Stimulated activated CD4-positive, alpha-beta T cell treated with anti-CD3 and anti-CD28 coated beads, Interleukin-4, amount 100 ng/mL, for 24 hours (primary cell): ENCODE data around the gene ZNRF4.
"Not testable (repeated sequence)": the region's sequence is repeated elsewhere in the genome, so short reads cannot be mapped to it uniquely, and the experiment has no call there.

Experiments used
- DNase-seq: peaks from one replicate; pipeline ENCODE4 v3.0.0-alpha.2; 2020

Gene ZNRF4

GRCh38 chr19:5455367-5456129, at the start of gene ZNRF4:
ZNRF4 (plus strand) TSS chr19:5455417; CDS start chr19:5455492, 75 bp downstream.
- no peak for DNase-seq

GRCh38 chr19:5406198-5406597, 49.0 kb upstream of the ZNRF4 start:
- DNase-seq = not testable (repeated sequence)

GRCh38 chr19:5406816-5407215, 48.4 kb upstream of the ZNRF4 start:
- DNase-seq = no peak

DNA sequence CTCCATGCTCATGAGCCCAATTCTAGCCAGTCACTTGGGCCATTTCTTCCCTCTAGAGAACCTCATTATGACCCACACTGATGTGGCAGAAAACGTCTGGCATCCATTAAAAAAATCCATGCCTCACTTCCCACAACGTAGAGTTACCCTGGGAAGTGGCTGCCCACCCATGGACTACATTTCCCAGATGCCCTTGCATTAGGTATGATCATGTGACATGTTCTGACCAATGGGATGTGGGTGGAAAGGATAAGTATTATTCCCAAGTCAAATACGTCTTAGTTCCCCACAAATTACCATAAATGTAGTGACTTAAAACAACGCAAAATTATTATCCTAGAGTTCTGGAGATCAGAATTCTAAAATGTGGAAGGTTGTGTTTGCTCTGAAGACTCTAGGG, 47.9 kb upstream of the ZNRF4 start:
- no peak for DNase-seq

- no peak for DNase-seq
Measured at GRCh38 chr19:5417495-5418436, 37.5 kb upstream of the ZNRF4 start.

GRCh38 chr19:5418677-5419076, 36.5 kb upstream of the ZNRF4 start:
- no peak for DNase-seq

- no peak for DNase-seq
Measured at GRCh38 chr19:5420953-5421352, 34.3 kb upstream of the ZNRF4 start.

- no peak for DNase-seq
Measured at GRCh38 chr19:5423567-5424125, 31.6 kb upstream of the ZNRF4 start.

DNA sequence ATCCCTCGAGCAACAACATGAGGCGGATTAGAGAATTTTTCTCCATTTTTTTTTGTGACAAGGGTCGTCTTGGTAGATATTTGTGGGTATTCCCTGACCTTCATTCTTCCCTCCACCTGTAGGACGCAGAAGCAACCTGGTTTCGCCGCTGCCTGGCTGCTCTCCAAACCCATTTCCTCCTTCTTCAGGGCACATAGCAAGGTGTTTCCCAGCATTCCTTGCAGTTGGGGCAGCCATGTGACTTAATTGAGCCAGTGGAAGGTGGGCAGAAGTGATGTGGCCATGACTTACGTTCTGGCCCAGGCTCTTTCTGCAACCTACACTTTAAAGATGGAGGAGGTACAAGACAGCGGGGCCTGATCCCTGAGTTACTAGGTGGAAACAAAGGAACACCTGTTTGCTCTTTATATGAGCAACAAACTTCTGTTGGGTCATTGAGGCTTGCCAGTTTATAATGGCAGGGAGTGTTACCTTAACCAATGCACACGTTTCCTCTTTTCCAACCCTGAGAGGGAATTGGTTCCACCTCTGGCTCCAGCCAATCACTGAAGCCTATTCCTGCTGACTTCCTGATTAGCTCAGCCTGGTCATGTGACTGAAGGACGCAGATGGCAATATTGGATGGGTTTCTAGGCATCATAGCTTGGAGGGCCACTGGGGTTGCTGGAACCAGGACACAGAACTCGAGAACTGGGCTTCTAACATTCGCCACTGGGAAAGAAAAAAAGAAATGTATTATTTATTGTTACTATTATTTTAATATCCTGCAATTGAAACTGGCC, 30.8 kb upstream of the ZNRF4 start:
- no peak for DNase-seq

- DNase-seq = no peak
Measured at GRCh38 chr19:5425260-5425659, 30.0 kb upstream of the ZNRF4 start.

DNA sequence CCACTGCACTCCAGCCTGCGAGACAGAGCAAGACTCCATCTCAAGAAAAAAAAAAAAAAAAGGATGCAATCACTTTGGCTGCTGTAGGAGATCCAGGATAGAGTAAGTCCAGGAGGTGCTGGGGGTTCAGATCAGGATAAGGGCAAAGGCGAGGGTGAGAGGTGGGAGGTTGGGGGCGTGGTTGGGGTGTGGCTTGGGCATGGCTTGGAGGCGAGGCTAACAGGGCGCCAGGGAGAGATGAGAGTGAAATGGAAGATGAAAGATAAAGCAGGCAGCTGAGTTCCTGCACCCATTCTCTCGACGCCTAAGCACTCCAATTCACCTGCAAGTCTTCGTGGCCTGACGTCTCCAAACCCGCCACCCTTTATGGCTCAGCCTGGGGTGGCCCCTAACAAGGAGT, 25.0 kb upstream of the ZNRF4 start:
- no peak for DNase-seq

GRCh38 chr19:5432687-5433086, 22.5 kb upstream of the ZNRF4 start:
- no peak for DNase-seq

- DNase-seq = no peak
Measured at GRCh38 chr19:5434351-5434917, 20.8 kb upstream of the ZNRF4 start.

DNA sequence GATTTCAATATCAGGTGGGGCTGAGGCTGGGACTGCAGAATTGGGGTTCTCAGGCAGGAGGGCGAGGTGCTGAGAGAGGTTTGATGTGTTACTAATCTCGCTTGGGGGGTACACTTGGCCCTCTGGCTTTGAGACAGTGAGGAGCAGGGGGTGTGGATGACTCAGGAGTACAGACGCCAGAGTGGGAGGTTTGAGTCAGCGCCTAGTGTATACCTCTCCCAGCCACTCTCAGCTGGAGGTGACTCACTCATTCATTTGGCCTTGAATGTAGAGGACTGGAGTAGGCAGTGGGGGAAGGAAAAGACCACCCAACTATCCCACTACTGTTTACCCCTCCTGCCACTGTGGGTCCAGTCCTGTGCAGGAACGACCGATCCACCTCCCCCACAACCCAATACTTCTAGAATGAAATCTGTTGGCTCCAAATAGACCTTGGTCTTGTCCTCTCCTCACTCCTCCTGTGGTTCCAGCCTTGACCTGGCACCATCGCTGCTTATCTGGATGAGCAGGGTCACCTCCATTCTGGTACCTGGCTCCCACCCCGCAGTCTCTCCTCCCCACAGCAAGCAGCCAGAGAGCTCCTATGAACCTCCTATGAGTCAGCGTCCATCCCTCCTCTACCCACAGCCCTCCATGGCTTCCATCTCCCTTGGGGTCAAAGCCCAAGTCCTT, 20.1 kb upstream of the ZNRF4 start:
- DNase-seq = peak; percentile 66

GRCh38 chr19:5435642-5436017, 19.6 kb upstream of the ZNRF4 start:
- DNase-seq = no peak

DNA sequence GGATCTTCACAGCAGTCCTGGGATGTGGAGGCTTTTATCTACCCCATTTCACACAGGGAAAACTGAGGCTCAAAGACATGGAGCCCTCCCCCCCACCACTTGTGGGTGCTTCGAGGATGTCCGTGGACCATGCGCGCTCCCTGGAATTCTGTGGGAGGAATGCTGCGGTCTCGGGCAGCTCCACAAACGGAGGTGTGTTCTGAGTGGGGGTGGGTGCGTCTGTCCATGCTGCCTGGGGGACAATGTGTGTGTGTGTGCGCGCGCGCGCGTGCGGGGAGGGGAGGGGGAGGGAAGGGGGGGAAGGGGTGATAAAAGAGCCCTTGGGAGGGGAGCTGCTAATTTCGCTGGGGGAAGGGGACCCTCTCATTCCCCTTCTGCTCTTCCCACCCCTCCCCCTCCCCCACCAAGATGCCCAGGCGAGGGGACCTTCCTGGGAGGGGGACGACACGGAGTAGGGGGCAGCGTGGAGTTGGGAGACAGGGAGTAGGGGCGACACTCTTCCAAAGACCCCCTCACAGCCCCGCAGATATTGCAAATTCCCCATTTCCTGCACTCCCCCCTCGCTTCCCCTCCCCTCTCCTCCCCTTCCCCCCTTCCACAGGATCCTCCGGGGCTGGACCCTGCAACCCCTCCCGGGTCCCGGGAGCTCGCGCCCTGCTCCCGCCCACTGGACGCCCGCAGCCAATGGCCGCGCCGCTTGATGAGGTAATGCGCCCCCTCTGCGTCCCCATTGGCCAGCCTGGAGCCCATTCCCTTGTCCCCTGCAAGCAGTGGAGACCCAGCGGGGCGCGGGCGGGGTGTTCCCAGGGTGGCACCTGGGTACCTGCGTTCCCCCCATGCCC, 18.9 kb upstream of the ZNRF4 start:
- no peak for DNase-seq

GRCh38 chr19:5436948-5437306, 18.3 kb upstream of the ZNRF4 start:
- no peak for DNase-seq

- DNase-seq = not testable (repeated sequence)
Measured at GRCh38 chr19:5438756-5439155, 16.5 kb upstream of the ZNRF4 start.

DNA sequence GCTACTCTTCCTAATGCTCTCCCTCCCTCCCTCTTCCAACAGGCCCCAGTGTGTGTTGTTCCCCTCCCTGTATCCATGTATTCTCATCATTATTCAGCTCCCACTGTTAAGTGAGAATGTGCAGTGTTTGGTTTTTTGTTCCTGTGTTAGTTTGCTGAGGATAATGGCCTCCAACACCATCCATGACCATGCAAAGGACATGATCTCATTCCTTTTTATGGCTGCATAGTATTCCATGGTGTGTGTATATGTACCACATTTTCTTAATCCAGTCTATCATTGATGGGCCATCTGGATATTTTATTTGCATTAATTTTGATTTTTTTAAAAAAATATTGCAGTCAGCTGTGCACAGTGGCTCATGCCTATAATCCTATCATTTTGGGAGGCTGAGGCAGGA, 15.8 kb upstream of the ZNRF4 start:
- no peak for DNase-seq

DNA sequence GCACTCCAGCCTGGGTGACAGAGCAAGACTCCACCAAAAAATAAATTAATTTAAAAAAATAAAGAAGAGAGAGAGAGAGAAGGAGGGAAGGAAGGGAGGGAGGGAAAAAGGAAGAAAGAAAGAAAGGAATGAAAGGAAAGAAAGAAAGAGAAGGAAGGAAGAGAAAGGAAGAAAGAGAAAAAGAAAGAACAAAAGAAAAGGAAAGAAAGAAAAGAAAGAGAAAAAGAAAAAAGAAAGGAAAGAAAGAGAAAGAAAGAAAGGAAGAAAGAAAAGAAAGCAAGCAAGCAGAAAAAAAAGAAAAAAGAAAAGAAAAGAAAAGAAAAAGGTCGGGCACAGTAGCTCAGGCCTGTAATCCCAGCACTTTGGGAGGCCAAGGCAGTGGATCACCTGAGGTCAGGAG, 14.9 kb upstream of the ZNRF4 start:
- no peak for DNase-seq

GRCh38 chr19:5443723-5444122, 11.5 kb upstream of the ZNRF4 start:
- DNase-seq = no peak
